Activated CD8-positive, alpha-beta memory T cell treated with anti-CD3 and anti-CD28 coated beads for 4 hours (primary cell): Measurements from ENCODE around the gene PKP1.

Experiments
- DNase-seq, 2 donors: peaks; one replicate each; pipeline ENCODE4 v3.0.0-alpha.2; 2020; ENCODE audit warnings: low read depth in 2 of 2

The PKP1 gene

GRCh38 chr1:201280884-201281283, 2.4 kb upstream of the PKP1 start:
- DNase-seq = no peak

DNA sequence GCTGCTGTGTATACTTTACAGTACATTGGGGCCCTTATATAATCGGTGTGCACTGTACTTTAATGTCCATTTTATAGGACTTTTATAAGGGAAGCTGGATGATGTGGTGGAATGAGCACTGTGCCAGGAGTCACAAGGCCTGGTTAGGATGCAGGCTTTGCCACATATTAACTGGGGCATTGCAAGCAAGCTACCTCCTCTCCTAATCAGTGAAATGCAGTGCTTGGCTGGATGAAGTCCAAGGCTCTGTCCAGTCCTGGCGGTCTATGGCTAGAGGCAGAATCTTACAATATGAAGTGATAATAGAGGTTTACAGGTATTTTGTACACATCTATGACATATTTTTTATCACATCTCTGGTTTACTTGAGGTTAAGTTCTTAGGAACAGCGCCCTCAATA, 1.7 kb upstream of the PKP1 start:
- DNase-seq = no peak

DNA sequence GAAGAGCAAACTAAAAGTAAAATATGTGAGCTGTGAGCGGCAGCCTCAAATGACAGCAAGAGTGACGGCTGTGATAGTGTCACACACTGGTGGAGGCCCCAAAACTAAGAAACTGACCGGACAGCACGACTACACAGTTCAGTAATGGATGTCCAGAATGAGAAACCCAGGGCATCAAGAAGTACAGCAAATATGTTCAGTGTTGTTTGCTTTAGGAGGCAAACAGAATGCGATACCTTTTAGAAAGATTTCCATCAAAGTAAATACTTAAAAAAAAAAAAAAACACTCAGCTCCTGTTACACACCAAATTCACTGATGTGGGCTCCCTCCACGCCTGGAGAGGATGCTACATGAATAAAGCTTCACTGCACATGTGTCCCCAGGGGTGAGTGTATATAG, 1.1 kb upstream of the PKP1 start:
- DNase-seq = no peak

- DNase-seq = no peak
These were observed 689 bp downstream of the PKP1 start for GRCh38 chr1:201283836-201284553.

- DNase-seq = no peak
These were observed 1.3 kb downstream of the PKP1 start for GRCh38 chr1:201284636-201285035.

DNA sequence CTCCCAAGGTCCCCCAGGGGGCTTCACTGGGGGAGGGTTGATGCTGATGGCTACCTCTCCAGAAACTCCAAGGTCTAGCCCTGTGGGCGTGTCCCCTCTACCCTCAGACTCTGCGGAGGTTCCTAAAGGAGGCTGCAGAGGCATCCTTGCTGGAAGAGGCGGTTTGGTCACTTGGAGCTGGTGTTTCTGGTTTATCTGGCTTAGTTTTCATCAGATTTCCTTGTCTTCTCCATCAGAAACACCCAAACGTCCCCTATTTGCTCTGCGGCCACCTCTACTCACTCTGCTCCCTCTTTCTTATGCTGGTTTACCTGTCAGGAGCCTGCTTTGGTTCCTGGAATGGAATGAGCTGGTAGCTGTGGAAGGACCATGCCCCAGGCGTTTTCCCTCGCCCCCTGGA, 2.5 kb downstream of the PKP1 start:
- no peak for DNase-seq

- no peak for DNase-seq
These were observed 3.1 kb downstream of the PKP1 start for GRCh38 chr1:201286445-201286844.

GRCh38 chr1:201288007-201288406, 4.7 kb downstream of the PKP1 start:
- no peak for DNase-seq

DNA sequence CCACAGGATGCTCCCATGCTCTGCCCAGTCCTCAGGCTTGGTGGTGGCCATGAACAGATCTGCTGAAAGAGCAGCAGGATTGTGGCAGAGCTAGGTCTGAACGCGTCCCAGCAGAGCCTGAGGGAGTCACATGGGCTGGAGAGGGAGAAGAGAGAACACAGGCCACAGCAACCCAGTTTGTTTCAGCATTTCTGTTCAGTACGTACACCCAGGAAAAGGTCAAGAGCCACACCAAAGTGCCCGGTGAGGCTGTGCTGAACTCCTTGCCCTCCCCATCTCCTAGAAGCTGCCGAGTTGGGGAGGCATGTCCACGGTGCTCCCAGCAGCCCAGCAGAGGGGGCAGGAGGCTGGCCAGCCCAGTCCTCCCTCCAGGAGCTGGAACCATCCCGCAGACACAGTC, 5.5 kb downstream of the PKP1 start:
- DNase-seq = no peak

DNA sequence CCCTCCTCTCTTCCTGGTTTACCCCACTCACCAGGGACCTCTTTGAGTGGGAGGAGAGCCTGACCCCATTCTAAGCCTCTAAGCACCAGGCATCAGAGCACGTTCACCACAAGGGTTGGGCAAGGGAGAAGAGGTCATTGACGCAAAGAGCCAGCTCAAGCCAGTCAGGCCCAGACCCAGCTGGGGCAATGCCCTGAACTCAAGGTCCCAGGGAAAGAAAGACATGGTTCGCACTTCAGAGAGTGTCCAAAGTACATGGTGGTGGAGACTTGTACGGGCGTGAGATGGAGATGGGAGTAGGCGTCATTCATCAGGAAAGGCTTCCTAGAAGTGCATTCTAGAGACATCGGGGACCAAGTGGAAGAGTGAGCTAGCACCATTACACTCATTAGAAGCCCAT, 7.2 kb downstream of the PKP1 start:
- DNase-seq = no peak

- DNase-seq = no peak
These were observed 8.6 kb downstream of the PKP1 start for GRCh38 chr1:201291916-201292315.

DNA sequence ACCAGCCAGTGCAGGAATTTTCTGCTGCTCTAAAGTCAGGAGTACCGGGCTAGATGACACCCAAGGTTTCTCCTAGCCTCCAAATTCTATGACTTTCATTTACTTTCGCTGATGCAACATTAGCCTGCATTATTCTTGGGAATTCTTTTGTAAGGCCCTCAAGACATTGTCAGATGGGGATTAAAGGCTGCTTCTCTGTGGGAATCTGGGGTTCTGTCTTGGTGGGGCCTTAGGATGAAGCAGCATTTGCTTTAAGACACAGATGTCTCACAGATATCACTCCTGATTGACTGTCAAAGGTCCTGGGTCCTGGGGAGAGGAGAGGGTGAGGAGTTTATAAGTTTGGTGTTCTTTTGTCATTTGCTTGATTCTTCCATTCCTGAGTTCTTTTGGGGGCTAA, 11.6 kb downstream of the PKP1 start:
- DNase-seq = no peak

DNA sequence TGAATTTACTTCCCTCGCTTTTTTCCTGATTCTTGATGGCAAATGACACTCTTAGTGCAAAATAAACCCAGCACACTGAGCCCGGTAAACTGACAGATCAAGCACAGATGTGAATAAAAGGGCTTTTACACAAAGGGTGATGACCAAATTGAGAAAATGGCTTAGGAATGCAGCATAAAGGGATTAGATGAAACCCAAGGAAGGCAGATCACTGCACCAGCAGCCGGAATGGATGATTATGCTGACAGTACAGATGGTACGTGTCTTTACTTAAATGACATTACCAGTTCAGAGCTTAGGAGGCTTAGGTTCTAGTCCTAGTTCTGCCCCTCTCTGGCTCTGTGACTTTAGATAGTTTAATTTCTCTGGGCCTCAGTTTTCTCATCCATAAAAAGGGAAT, 12.0 kb downstream of the PKP1 start:
- DNase-seq = no peak

DNA sequence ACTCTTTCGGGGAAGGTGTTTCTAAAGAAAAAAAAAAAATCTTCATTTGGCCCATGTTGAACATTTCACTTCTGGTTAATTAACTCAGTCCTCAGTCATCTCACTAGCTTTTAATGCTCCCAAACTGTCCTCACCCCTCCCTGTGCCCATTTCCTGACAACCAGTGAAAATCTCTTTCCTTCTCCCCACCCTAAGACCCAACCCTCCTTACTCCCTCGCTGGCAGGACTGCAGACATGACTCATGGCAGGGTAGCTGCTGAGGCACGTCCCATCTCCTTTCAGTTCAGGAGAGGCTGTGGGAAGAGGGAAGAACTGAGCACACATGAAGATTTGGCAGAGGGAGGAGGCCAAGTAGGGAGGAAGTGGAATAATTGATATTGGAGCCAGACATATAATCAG, 12.6 kb downstream of the PKP1 start:
- DNase-seq = no peak

DNA sequence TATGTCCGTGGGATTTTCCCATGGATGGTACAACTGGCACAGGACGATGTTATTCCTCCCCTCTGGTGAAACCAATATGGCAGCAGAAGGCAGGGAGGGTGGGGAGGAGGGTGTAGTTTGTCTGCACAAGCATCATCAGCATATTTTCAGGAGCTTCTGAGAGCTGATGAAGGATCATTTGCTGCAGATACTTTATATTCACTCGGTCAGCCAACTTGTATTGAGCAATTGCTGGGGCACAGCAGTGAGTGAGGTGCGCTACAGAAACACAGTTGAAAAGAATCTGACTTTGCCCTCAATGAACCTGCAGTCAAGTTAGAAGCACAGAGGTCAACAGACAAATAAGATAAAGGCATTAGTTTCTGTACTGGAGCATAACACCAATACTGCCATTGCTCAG, 13.0 kb downstream of the PKP1 start:
- no peak for DNase-seq

GRCh38 chr1:201298396-201299381, 15.4 kb downstream of the PKP1 start:
- no peak for DNase-seq

DNA sequence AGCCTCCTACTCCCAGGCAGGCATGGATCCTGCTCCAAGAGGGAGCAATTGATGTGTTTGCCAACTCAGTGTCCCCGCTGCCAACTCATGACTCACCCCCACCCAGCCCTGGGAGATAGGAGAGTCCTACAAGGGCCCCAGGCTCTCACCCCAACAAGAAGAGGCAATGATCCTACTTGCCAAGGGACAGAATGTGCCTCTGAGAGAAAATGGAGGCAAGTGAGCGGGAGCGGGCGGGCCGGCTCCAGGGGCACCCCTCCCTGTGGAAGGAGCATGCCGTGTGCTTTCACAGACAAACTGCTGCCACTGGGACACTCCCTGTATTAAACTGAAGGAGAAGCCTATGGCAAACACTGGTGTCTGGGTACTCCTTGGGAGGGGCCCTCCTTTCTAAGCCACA, 16.7 kb downstream of the PKP1 start:
- no peak for DNase-seq

- DNase-seq = no peak
These were observed 17.3 kb downstream of the PKP1 start for GRCh38 chr1:201300641-201301040.

DNA sequence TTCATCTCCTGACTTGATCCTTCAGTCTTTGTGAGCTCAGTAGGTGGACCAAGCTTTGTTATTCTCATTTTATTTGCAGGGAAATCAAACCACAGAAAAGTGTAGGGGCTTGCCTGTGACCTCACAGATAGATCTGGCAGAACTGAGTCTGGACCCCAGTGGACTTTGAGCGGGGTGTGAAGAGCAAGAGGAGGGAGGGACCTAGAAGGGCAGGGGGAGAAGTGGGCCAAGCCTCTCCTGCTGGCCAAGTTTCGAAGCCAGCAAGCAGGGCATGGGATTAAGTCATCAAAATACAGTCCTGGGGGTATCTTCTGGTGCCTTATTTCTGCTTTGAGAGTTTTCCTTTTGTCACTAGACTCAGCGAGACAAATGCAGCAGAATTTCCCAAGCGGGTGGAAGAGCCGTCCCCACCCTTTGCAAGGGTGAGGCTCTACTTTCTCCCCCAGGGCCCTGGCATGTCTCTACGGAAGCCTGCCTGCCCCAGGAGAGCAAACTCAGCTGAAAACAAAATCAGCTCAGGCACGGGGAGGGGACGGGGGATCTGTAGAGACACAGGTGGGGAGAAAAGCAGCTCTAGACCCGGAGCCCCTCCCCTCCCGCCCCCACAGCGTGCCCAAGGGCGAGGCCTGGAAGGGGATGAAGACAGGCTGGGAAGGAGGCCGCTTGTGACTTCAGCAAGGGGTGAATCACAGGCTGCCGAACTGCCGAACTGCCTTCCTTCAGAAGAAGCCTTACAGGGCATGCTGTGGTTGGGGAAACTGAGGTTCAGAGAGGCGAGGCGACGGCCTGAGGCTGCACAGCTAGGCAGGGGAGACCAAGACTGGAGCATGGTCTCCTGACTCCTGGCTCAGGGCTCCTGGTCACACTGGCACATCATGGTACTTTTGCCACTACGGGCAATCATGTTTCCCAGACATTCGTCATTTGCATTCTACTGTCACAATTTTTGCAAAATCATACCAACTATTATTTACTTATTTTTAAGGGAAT, 19.2 kb downstream of the PKP1 start:
- no peak for DNase-seq

GRCh38 chr1:201304126-201304525, 20.8 kb downstream of the PKP1 start:
- DNase-seq = no peak

DNA sequence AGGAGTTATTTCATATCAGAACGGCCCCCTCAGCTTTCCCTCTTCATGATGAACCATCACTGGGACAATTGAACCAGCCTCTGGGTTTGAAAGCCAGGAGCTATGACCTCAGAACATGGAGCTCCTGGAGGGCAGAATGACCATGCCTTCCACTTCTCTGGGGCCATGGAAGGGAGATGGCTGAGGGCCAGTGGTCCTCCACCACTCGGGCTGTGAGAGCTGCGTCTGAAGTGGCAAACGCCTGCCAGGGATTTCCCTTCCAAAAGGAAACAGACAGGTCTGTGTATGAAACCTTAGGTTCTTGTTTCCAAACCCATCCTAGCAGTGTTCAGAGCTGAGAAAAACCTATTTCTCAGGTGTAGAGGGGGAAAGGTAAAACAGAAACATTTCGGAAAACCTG, 22.5 kb downstream of the PKP1 start:
- no peak for DNase-seq

GRCh38 chr1:201307231-201307630, 23.9 kb downstream of the PKP1 start:
- no peak for DNase-seq
